Activated naive CD4-positive, alpha-beta T cell (primary cell): ENCODE data around the gene PDGFB.

ENCODE experiments used
- DNase-seq, 4 experiments: peaks; one replicate each; lab custom pipeline; 2025; lab: John Stamatoyannopoulos, UW

PDGFB gene

GRCh38 chr22:39244496-39245129 lies at the start of gene PDGFB:
Gene PDGFB (minus strand): TSS chr22:39244982. CDS start chr22:39243963, 1,019 bp downstream.
- DNase-seq = no peak

- no peak for DNase-seq
Observed at GRCh38 chr22:39293766-39294368, 49.1 kb upstream of the PDGFB start.

- DNase-seq = no peak
Observed at GRCh38 chr22:39292561-39293074, 47.8 kb upstream of the PDGFB start.

GRCh38 chr22:39292031-39292462 lies 47.3 kb upstream of the PDGFB start:
- no peak for DNase-seq

GRCh38 chr22:39291523-39291922 lies 46.7 kb upstream of the PDGFB start:
- DNase-seq = no peak

- DNase-seq = no peak
Observed at GRCh38 chr22:39290724-39291161, 46.0 kb upstream of the PDGFB start.

- DNase-seq = no peak
Observed at GRCh38 chr22:39289975-39290720, 45.4 kb upstream of the PDGFB start.

- DNase-seq = no peak
Observed at GRCh38 chr22:39289533-39289932, 44.8 kb upstream of the PDGFB start.

GRCh38 chr22:39288135-39288898 lies 43.5 kb upstream of the PDGFB start:
- DNase-seq = no peak

GRCh38 chr22:39287076-39287725 lies 42.4 kb upstream of the PDGFB start:
- no peak for DNase-seq

- DNase-seq = no peak
Observed at GRCh38 chr22:39284983-39285382, 40.2 kb upstream of the PDGFB start.

GRCh38 chr22:39284142-39284980 lies 39.6 kb upstream of the PDGFB start:
- no peak for DNase-seq

GRCh38 chr22:39283322-39284141 lies 38.8 kb upstream of the PDGFB start:
- no peak for DNase-seq

- DNase-seq = no peak
Observed at GRCh38 chr22:39282645-39283321, 38.0 kb upstream of the PDGFB start.

- no peak for DNase-seq
Observed at GRCh38 chr22:39281126-39281525, 36.3 kb upstream of the PDGFB start.

- DNase-seq = no peak
Observed at GRCh38 chr22:39280250-39280649, 35.5 kb upstream of the PDGFB start.

- no peak for DNase-seq
Observed at GRCh38 chr22:39279170-39279850, 34.5 kb upstream of the PDGFB start.

- DNase-seq = no peak
Observed at GRCh38 chr22:39278040-39278439, 33.3 kb upstream of the PDGFB start.
